ENCODE results near the gene C1QBP. TPM values are rescaled to one million over a fixed set of nuclear protein-coding genes. Genes with fewer than 3 reads are reported as not detected.

Gene C1QBP
- total RNA-seq, 1 donor from 2014 or later, result 96.4 TPM

DNA sequence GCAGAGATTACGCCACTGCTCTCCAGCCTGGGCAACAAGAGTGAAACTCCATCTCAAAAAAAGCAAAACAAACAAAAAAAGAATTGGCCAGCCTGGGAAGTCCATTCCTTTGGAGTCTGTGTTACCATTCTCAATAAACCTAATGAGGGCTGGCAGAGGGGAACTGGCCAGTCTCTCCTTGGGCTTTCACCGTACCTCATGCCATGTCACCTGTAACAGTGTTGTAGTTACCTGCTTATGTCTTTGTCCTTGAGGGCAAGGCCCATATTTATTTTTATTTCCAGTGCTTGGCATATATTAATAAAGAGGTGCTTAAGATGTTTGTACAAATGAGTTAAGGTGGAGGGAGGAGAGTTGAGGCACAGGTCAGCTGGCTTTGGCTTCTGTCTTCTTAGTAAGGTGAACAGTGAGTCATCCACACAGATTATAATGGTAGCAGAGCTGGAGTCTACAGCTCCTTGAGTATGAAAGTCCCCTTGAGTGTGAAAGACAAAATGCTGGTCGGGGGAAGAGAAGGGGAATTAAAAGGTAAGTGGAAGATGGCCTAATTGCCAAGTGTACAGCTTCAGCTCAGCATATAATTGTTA, 8.4 kb downstream of the C1QBP start:
- DNase-seq (ENCODE audit: low spot score in 2 of 2, unreplicated experiment in 2 of 2), result no peak
- H3K36me3 Mint-ChIP-seq, result peaks cover 47% of the 10 kb centered on the region
- no peak overlapping the region for H3K4me3 Mint-ChIP-seq
- H3K9me3 Mint-ChIP-seq, result no peaks in the 10 kb centered on the region
- H3K4me1 Mint-ChIP-seq, result no peaks in the 10 kb centered on the region
- H3K27me3 Mint-ChIP-seq (ENCODE audit: low read depth), result no peaks in the 10 kb centered on the region
- TF ChIP-seq, protein P1, sequence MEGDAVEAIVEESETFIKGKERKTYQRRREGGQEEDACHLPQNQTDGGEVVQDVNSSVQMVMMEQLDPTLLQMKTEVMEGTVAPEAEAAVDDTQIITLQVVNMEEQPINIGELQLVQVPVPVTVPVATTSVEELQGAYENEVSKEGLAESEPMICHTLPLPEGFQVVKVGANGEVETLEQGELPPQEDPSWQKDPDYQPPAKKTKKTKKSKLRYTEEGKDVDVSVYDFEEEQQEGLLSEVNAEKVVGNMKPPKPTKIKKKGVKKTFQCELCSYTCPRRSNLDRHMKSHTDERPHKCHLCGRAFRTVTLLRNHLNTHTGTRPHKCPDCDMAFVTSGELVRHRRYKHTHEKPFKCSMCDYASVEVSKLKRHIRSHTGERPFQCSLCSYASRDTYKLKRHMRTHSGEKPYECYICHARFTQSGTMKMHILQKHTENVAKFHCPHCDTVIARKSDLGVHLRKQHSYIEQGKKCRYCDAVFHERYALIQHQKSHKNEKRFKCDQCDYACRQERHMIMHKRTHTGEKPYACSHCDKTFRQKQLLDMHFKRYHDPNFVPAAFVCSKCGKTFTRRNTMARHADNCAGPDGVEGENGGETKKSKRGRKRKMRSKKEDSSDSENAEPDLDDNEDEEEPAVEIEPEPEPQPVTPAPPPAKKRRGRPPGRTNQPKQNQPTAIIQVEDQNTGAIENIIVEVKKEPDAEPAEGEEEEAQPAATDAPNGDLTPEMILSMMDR (IDR thresholded peaks at IDR 0.05; ENCODE audit: unreplicated experiment), result no peak
- no peak overlapping the region for H3K27ac Mint-ChIP-seq

DNA sequence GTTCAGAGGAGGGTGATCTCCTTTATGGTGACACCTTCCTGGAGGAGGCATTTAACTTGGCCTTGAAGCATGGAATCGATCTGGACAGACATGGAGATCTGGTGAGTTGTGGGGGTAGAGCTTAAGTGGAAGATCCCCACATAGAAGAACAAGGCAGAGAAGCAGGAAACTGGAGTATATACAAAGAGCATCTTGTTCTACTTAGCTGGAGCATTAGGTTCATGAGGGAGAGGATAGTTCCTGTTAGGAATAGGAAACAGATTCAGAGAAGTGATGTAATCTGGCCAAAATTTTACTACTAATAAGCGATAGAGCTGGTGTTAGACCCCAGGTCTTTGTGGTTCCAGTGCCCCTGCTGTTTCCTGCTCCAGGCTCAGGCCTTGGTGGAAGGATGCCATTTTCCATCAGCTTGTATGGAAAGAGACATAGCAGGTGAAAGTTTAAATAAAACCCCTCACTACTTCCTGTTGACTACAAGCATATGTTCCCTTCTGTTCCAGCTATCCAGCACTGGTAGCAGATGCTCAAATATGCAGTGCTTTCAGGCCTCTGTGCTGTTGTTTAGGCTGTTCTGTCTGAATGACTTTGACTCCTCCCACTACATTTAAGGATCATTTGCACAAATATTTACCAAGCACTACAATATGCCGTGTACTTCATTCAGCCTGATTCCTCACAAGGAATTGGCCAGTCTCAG, 9.6 kb downstream of the C1QBP start:
- no peak for DNase-seq (ENCODE audit: low spot score in 2 of 2, unreplicated experiment in 2 of 2)
- peak overlapping the region; percentile 6 for H3K27ac Mint-ChIP-seq
- H3K9me3 Mint-ChIP-seq, result no peaks in the 10 kb centered on the region
- H3K36me3 Mint-ChIP-seq, result peaks cover 42% of the 10 kb centered on the region
- no peaks in the 10 kb centered on the region for H3K27me3 Mint-ChIP-seq (ENCODE audit: low read depth)
- no peak overlapping the region for H3K4me3 Mint-ChIP-seq
- TF ChIP-seq, protein P1 (IDR thresholded peaks at IDR 0.05; ENCODE audit: unreplicated experiment), result no peak
- no peaks in the 10 kb centered on the region for H3K4me1 Mint-ChIP-seq

DNA sequence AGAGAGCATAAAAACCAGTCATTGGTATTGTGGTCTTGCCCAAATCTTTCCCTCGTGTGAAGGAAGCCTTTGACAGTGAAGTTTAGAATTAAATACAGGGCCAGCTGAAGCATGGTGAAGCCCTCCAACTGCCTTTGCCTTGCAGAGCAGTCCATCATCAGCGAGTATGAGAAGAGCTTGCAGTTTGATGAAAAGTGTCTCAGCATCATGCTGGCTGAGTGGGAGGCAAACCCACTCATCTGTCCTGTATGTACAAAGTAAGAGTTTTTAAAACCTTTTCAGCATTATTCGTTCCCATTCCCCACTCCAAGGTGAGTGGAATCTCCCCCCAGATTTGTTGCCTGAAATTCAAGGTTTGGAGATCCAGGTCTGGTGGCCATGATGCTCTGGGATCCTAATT, 13.1 kb downstream of the C1QBP start:
- DNase-seq (ENCODE audit: low spot score in 2 of 2, unreplicated experiment in 2 of 2), result no peak
- H3K9me3 Mint-ChIP-seq, result no peaks in the 10 kb centered on the region
- H3K4me3 Mint-ChIP-seq, result no peak overlapping the region
- no peak overlapping the region for H3K27ac Mint-ChIP-seq
- peaks cover 12% of the 10 kb centered on the region for H3K4me1 Mint-ChIP-seq
- peaks cover 36% of the 10 kb centered on the region for H3K36me3 Mint-ChIP-seq
- H3K27me3 Mint-ChIP-seq (ENCODE audit: low read depth), result no peaks in the 10 kb centered on the region
- TF ChIP-seq, protein P1 (IDR thresholded peaks at IDR 0.05; ENCODE audit: unreplicated experiment), result no peak

DNA sequence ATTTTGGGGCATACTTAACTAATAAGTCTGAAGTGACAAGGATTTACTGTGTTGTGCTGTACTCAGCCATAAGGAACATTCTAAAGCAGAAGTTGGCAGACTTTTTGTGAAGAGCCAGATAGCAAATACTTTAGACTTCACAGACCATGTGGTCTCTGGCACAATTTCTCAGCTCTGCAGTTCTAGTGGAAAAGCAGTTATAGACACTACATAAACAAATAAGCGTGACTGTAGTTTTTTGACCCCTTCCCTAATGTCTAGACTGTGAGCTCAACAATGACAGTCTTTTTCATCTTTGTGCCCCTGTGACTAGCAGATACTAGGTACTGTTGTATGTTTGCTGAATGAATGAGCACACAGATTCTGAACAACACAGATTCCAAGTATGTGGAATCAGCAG, 14.0 kb downstream of the C1QBP start:
- Mint-ChIP-seq H3K36me3 (peaks cover 32% of the 10 kb centered on the region), H3K4me1 (peaks cover 17% of the 10 kb centered on the region), H3K27ac (no peak overlapping the region), H3K9me3 (no peaks in the 10 kb centered on the region), H3K4me3 (no peak overlapping the region), H3K27me3 (ENCODE audit: low read depth) (no peaks in the 10 kb centered on the region)
- TF ChIP-seq, protein P1 (IDR thresholded peaks at IDR 0.05; ENCODE audit: unreplicated experiment), result no peak
- no peak for DNase-seq (ENCODE audit: low spot score in 2 of 2, unreplicated experiment in 2 of 2)

DNA sequence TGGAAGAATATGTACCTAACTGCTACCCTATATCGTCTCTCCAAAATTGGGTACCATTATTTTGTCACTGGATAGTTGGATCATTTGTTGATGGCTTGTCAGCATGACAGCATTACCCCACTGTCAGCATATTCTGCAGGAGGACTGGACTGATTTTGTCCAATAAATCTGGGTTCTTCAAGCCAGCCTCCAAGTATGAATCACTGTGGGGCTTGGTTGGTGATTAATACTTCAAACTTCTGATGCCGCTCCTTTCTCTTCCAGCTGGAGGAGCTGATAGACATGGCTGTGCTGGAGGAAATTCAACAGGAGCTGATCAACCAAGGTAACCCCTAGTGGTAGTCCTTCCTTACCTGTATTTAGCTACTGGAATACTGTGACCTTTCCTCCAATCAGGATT, 16.4 kb downstream of the C1QBP start:
- H3K4me3 Mint-ChIP-seq, result no peak overlapping the region
- no peaks in the 10 kb centered on the region for H3K9me3 Mint-ChIP-seq
- TF ChIP-seq, protein P1 (IDR thresholded peaks at IDR 0.05; ENCODE audit: unreplicated experiment), result no peak
- H3K4me1 Mint-ChIP-seq, result peaks cover 29% of the 10 kb centered on the region
- H3K27me3 Mint-ChIP-seq (ENCODE audit: low read depth), result no peaks in the 10 kb centered on the region
- H3K27ac Mint-ChIP-seq, result no peak overlapping the region
- peaks cover 14% of the 10 kb centered on the region for H3K36me3 Mint-ChIP-seq
- DNase-seq (ENCODE audit: low spot score in 2 of 2, unreplicated experiment in 2 of 2), result no peak

All from mesothelial cell of epicardium (in vitro differentiated cells).